SKM-1 treated with dmso at 0.1 percent for 144 hours (cell line): Measurements from ENCODE around the gene IBTK.
"Not testable (repeated sequence)": the region's sequence is repeated elsewhere in the genome, so short reads cannot be mapped to it uniquely, and the experiment has no call there.

ENCODE experiments used
- DNase-seq: peaks from one replicate; lab custom pipeline; 2025; ENCODE audit not compliant: unreplicated experiment; lab: John Stamatoyannopoulos, UW

The IBTK gene, protein sequence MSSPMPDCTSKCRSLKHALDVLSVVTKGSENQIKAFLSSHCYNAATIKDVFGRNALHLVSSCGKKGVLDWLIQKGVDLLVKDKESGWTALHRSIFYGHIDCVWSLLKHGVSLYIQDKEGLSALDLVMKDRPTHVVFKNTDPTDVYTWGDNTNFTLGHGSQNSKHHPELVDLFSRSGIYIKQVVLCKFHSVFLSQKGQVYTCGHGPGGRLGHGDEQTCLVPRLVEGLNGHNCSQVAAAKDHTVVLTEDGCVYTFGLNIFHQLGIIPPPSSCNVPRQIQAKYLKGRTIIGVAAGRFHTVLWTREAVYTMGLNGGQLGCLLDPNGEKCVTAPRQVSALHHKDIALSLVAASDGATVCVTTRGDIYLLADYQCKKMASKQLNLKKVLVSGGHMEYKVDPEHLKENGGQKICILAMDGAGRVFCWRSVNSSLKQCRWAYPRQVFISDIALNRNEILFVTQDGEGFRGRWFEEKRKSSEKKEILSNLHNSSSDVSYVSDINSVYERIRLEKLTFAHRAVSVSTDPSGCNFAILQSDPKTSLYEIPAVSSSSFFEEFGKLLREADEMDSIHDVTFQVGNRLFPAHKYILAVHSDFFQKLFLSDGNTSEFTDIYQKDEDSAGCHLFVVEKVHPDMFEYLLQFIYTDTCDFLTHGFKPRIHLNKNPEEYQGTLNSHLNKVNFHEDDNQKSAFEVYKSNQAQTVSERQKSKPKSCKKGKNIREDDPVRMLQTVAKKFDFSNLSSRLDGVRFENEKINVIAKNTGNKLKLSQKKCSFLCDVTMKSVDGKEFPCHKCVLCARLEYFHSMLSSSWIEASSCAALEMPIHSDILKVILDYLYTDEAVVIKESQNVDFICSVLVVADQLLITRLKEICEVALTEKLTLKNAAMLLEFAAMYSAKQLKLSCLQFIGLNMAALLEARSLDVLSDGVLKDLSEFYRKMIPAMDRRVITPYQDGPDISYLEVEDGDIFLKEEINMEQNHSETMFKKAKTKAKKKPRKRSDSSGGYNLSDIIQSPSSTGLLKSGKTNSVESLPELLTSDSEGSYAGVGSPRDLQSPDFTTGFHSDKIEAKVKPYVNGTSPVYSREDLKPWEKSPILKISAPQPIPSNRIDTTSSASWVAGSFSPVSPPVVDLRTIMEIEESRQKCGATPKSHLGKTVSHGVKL (N-terminal part only)

DNA sequence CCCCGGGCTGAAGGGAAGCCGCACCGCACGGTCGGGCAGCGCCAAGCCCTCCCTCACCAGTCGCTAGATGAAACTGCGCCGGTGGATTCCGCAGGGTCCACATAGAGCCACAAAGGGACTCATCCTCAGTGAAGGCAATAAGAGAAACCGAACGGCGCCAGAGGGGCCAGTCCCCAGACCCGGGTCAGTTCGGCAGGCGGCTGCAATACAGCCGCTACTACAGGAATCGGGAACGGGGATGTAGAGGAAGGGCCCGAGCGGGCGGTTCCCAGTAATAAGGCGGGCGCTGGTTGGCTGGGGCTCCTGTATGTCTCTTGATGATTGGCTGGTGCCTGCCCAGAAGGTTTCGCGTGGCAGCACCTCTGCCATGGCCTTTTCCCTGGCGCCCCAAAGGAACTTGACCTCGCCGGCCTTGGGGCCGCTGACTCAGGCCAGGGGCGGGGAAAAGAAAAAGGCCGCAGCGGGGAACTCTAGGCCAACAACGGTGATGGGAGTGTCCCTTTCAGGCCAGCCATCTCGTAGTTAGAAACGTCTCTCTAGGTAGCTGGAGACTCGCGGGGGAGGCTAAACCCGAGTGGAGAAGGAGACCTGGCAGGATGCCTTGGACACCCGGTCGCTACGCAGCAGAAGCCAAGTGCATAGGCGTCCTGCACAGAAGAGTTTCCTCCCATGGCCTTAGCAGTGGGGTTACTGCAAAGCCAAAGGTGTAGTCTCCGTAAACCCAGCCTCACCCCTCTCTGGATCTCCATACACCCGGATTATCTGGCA, at the start of gene IBTK:
Gene IBTK, minus strand, starts transcription at position 240 of the 768 bp plus-strand sequence. CDS start 7,258 bp downstream, outside the sequence.
- peak; percentile 92 for DNase-seq

DNA sequence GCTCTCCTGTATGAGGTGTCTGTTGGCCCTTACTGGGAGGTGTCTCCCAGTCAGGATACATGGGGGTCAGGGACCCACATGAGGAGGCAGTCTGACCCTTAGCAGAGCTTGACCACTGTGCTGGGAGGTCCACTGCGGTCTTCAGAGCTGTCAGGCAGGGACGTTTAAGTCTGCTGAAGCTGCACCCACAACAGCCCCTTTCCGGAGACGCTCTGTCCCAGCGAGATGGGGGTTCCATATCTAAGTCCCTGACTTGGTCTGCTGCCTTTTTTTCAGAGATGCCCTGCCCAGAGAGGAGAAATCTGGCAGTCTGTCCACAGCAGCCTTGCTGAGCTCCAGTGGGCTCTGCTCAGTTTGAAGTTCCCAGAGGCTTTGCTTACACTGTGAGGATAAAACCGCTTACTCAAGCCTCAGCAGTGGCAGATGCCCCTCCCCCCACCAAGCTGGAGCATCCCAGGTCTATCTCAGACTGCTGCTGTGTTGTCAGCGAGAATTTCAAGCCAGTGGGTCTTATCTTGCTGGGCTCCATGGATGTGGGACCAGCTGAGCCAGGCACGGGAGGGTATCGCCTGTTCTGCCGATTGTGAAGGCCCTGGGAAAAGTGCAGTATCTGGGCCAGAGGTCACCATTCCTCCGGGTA, 36.3 kb upstream of the IBTK start:
- DNase-seq = no peak

DNA sequence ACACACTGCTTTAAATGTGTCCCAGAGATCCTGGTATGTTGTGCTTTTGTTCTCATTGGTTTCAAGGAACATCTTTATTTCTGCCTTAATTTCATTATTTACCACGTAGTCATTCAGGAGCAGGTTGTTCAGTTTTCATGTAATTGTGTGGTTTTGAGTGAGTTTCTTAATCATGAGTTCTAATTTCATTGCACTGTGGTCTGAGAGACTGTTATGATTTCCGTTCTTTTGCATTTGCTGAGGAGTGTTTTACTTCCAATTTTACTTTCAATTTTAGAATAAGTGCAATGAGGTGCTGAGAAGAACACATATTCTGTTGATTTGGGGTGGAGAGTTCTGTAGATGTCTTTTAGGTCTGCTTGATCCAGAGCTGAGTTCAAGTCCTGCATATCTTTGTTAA, 34.0 kb upstream of the IBTK start:
- not testable (repeated sequence) for DNase-seq

DNA sequence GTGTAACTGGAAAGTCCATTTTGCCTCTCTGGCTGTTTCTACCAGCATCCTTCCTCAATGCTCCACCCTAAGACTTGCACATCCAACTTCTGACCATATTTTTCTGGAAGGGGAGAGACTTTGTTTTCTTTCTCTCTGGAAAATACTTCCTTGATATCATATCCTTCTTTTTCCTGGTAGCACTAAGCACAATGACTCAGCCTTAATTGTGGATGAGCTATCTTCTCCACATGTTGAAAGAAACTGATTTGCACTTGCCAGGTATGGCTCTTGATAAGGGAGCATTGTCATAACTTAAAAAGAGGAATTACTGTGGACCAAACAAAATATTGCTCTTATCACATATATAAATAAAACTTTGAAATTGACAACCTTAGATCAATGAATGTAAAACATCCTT, 30.1 kb upstream of the IBTK start:
- no peak for DNase-seq

DNA sequence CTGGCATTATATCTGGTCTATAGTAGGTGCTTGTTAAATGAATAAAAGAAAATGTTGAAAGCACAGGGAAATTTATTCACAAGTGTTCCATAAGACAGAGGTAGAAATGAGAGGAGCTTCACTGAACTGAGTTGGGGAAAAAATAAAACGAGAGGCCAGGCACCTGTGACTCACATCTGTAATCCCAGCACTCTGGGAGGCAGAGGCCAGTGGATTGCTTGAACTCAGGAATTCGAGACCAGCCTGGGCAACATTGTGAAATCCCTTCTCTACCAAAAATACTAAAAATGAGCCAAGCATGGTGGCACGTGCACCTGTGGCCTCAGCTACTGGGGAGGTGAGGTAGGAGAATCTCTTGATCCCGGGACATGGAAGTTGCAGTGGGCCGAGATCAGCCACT, 28.1 kb upstream of the IBTK start:
- no peak for DNase-seq

DNA sequence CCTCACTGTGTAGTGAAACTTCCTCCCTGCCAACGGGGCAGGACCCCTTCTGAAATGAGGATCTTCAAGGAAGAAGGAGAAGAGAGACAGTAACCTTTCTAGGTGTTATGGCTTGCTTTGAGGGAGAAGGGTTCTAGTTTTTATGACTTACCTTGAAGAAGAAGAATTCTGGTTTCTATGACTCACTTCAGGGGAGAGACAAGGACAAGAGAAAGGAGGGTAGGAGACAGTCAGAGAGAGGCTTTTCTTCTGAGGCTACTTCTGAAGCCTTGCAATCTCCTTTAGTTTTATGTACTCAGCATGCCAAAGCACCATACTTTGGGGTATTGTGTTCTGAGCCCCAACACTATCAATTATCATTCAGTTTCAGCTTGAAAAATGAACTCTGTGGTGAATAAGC, 25.8 kb upstream of the IBTK start:
- DNase-seq = no peak

DNA sequence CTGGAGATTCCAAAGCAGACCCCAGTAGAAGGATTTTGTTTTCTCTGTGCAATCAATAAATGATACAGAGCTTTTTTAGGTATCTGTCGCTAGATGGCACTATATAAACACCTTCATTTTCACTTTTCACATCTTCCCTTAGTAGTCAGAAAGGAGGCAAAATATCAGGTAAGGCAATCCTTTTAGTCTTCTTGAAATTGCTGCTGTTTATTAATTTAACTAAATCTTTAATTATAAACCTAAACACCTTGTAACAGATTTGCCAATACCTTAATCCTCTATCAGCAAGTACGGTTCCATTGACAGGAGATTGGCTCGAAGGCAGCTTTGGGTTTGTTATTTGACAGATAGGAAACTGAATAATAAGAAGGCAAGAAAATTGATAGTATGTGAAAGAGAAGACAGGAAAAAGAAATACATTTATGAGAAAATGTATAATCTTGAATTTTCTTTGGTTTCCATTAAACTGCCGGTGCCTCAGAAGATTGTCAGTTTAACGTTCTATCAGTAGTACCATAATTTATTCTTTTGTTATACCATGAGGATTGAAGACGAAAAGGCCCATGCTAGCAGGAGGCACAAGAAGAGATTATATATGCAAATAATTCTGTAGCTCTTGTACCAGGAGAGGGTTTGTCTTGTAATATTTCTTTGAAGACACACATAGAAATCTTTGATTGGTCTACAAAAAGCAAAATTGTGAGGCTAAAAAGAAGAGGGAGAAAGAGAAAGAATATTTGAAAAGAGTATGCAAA, 23.5 kb upstream of the IBTK start:
- DNase-seq = peak; percentile 53

DNA sequence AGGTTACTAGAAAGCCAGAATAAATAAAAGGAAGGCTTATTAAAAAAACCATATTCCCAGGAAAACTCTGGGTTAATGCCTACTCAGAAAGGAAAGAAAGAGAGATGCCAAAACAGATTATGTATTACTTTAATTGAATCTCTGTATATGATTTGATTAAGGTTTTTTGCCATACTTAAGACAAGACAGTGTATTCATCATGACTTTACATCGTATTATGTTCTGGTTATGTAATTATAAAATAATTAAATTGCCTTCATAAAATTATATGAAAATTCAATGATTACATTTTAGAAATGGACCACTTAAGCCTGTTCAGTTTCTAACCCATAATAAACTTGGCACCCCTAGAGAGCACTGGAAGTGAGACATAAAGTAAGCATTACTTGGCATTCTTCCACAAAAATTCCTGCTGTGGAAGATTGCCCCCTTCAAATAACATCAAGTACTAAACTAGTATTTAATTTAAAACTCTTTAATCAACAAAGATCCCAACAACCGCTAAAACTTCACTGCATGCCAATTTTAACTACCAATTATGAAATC, 20.8 kb upstream of the IBTK start:
- DNase-seq = no peak

DNA sequence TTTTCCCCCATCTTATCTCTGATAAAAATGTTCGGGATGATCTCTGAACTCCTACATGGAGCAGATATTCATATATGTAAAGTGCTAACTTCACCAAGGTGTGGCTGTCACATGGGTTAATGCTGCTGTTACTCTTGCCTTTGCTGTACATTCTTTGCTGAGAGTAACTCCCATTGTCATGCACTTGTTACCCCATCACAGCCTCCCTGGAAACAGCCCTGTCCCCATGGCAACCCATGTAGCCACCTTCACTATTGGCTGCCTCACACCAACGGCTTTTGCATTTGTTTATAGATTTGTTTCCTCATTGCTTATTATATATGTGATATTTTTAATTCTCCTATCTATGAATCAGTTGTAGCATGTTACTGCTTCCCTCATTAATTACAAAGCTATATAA, 17.3 kb upstream of the IBTK start:
- DNase-seq = no peak

DNA sequence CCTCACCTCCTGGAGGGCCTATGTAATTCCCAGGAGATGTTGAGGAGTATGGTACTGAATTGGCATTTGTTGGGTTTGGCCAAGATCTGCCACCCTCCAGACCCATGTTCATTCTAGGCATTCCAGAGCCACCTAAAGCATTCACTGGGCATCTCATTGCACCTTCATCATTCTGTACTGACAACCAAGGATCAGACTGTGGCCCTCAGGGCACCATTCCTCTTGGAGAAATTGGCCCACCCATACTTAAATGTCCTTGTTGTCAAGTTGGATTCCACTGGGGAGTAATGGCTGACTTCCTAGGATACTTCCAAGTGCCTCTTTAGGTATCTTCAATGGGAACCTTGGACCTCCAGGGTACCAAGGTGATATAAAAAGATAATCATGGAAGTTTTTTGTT, 16.8 kb upstream of the IBTK start:
- no peak for DNase-seq

DNA sequence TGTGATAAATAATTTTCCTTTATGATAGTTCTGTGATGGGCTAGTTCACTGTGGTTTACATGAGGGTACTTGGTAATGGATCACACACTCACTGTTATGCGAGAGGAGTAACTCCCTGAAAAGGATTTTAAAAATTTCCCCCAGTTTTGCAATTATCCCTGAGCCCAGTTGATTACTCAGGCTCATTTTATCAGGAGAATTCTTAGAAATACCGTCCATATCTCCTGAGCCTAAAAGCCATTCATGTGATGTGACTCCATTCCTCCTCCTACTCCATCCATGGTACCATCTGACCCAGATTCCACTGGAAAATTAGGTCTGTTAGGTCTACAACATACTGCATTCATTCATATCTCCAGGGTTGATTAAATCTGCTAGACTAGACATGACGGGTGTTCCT, 16.4 kb upstream of the IBTK start:
- DNase-seq = no peak

DNA sequence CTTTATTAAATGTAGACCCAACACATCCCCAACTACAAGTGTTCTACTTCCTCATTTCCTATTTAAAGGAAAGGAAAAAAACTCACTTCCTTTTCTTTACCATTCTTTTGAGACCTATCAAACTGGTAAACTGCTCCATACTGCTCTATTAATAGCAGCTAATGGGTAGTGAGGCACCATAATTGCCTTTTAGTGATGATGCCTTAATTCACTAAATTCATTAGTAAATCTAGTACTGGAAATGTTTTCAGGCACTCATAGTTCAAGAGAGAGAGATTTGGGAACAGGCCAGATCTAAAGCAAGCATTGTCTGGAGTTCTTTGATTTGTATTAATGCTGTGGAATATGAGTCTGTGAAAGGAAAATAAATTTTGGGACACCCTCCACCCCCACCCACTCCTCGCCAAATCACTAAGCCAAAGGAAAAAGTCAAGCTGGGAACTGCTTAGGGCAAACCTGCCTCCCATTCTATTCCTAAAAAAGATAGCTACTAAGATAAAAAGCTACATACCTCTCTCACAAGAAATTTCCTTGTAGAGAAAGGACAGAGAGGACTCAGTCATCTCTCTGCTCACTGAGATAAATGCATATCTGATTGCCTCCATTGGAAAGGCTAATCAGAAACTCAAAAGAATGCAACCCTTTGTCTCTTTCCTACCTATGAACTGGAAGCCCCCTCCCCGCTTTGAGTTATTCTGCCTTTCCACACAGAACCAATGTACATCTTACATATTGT, 13.6 kb upstream of the IBTK start:
- DNase-seq = peak; percentile 23

DNA sequence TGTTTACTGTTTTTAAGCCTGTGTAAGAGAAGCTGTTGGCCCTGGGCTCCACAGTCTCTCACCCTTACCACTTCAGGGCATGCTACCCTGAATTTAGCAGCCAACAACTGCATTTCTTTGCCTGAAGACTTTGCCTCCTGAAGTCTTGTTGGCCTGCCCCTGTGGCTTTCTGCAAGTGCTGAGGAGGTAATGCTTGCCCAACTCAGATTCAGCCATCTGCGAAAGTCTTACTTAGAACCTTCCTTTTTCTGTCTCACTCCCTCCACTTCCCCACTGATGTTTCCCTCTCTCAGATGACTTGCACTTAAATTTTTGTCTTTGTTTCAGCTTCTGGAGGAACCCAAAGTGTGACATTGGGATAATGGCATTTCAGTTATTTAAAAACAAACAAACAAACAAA, 11.8 kb upstream of the IBTK start:
- DNase-seq = peak; percentile 91

DNA sequence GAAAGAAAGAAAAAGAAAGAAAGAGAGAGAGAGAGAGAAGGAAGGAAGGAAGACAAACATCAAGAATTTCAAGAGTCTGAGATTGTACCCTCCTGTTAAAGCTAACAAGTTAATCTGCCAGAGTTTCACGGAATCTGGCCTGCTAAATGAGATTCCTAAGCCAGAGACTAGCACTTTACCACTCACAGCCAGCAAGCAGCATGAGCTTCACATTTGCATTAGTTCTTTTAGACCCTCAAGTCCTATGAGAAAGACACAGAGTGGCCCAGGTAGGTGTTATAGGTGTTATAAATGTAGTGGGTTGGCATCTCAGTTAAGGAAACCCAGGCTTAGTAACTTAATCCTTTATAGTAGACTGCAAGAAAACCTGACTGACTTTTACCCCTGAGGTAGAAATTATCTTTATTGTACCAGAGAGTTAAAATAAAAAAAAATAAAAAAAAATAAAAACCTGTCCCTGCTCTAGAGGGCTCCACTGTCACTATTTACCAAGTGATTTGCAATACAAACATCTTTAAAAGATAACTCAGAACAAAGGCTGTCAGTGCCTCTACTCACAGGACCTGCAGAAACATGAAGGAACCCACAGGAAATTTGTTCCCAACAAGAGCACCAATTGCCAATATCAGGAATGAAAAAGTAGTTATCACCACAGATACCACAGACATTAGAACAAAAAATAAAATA, 9.7 kb upstream of the IBTK start:
- no peak for DNase-seq

DNA sequence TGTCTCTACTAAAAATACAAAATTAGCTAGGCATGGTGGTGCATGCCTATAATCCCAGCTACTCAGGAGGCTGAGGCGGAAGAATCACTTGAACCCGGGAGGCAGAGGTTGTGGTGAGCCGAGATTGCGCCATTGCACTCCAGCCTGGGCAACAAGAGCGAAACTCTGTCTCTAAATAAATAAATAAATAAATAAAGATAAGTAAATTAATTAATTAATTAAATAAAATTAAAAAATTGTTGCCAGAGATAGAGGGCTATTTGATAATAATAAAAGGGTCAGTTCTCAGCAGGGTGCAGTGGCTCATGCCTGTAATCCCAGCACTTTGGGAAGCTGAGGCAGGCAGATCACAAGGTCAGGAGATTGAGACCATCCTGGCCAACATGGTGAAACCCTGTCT, 7.2 kb upstream of the IBTK start:
- DNase-seq = not testable (repeated sequence)

DNA sequence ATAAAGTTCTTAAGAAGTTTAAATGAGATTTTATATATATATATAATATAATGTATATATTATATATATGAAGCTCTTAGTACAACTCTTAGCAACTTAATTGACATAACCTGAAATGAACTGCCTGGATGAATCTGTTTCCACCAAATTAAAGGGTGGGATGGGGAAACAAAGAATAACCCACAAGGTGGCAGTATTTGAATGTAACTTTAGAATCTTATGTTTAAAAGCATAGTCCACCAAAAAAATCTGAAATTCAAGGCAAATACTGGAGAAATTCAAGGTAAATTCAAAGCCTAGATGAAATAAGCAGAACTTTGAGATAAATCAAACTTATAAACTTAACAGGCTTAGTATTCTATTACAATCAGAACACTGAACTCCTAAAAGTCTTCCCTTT, 4.4 kb upstream of the IBTK start:
- peak; percentile 27 for DNase-seq

DNA sequence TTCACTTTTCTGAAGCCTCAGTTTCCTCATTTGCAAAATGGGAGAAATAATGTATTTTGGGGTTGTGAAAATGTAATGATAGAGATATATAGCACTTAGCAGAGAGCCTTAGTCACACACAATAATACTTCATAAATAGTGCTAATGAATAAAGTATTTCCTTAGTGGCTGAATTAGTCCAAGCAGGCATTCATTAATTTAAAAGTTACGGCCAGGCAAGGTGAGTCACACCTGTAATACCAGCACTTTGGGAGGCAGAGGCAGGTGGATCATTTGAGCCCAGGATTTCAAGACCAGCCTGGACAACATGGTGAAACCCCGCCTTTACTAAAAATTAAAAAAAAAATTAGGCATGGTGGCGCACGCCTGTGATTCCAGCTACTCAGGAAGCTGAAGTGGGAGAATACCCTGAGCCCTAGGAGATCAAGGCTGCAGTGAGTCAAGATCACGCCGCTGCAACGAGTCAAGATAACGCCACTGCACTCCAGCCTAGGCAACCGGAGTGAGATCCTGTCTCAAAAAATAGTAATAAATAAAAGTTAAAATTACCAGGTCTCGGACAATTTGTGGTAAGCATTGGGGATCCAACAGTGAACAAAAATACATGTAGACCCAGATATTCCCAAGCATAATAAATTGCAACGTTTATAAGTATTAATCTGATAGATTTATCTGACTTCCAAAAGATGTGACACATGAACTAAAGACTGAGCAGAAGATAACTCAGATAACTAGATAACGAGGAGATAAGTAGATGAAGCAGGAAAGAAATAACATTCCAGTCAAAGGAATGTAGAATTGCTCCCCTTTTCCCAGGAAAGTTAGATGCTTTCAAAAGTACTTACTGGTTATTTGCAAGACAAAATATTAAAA, 2.1 kb upstream of the IBTK start:
- no peak for DNase-seq
